NT2/D1 (cell line): ENCODE results near the gene TACC2.

Source experiments
- SUZ12 ChIP-seq: IDR thresholded peaks from 2 replicates; pipeline ENCODE4 v1.6.1; 2011; ENCODE audit not compliant: insufficient read length, insufficient read depth; ENCODE audit errors: extremely low read depth
- YY1 ChIP-seq: IDR thresholded peaks from 2 replicates; pipeline ENCODE4 v1.6.1; 2011; ENCODE audit not compliant: insufficient read length, insufficient read depth
- ZNF274 ChIP-seq: IDR thresholded peaks from 2 replicates; pipeline ENCODE4 v1.6.1; 2011; ENCODE audit warnings: mild to moderate bottlenecking, low read depth, low read length

GRCh38 chr10:122251459-122252255 lies 262.7 kb downstream of the TACC2 start:
- no peak for TF ChIP-seq ZNF274
- TF ChIP-seq SUZ12: no peak
- no peak for TF ChIP-seq YY1
